Heart right ventricle (tissue), 16 donors: ENCODE results near the gene STPG1. TPM values are rescaled to one million over a fixed set of nuclear protein-coding genes. Genes with fewer than 3 reads are reported as not detected.
"Not testable (repeated sequence)": the region's sequence is repeated elsewhere in the genome, so short reads cannot be mapped to it uniquely, and the experiment has no call there.

Source experiments
- ATAC-seq, 8 donors: fragments of 200-7000 bp; cut with Tn5 transposase; one replicate each; pipeline ENCODE4 v1.9.1; 2020; ENCODE audit warnings: mild to moderate bottlenecking in 8 of 8, moderate library complexity in 8 of 8, moderate number of reproducible peaks in 1 of 8
- DNase-seq, 2 donors: peaks; one replicate each; pipeline ENCODE4 v3.0.0-alpha.2; 2020
- H3K27ac ChIP-seq, 10 donors: fragments of 200-600 bp; sonication (generic) in 2 of 10; one replicate each; pipeline versions ENCODE4 v1.5.0 to v1.8.0; 2020 to 2022; ENCODE audit warnings: mild to moderate bottlenecking in 3 of 10
- H3K27me3 ChIP-seq, 7 donors: fragments of 200-600 bp; one replicate each; pipeline ENCODE4 v1.8.0; 2021 to 2022; ENCODE audit warnings: mild to moderate bottlenecking in 2 of 7
- H3K36me3 ChIP-seq, 9 donors: fragments of 200-600 bp; sonication (generic) in 1 of 9; one replicate each; pipeline versions ENCODE4 v1.5.0 to v1.8.0; 2020 to 2022; ENCODE audit warnings: mild to moderate bottlenecking in 2 of 9
- H3K4me1 ChIP-seq, 9 donors: fragments of 200-600 bp; sonication (generic) in 1 of 9; one replicate each; pipeline versions ENCODE4 v1.5.0 to v1.8.0; 2020 to 2022; ENCODE audit warnings: mild to moderate bottlenecking in 4 of 9
- H3K4me3 ChIP-seq, 10 donors: fragments of 200-600 bp; sonication (generic) in 2 of 10; one replicate each; pipeline versions ENCODE4 v1.5.0 to v1.8.0; 2020 to 2022; ENCODE audit warnings: mild to moderate bottlenecking in 7 of 10, moderate library complexity in 2 of 10
- H3K9me3 ChIP-seq, 11 donors: fragments of 200-600 bp in 10 of 11; sonication (generic) in 2 of 11; one replicate each; pipeline versions ENCODE4 v1.5.0 to v1.8.0; 2013 to 2022; ENCODE audit warnings: mild to moderate bottlenecking in 2 of 11, control low read depth in 1 of 11, moderate library complexity in 1 of 11
- CTCF ChIP-seq, 9 donors: fragments of 200-600 bp; sonication (generic) in 2 of 9; IDR thresholded peaks; one replicate each; pipeline versions ENCODE4 v1.5.0 to v1.8.0; 2021 to 2022; ENCODE audit warnings: antibody characterized with exemption in 9 of 9, mild to moderate bottlenecking in 5 of 9, moderate library complexity in 1 of 9
- WGBS, 2 donors: extraction: QIAGEN DNeasy Blood & Tissue Kit; methylation state at CpG; one replicate each; pipeline ENCODE4 v1.1.7; 2013; ENCODE audit warnings: inconsistent platforms in 1 of 2; 5-methylcytosine and 5-hydroxymethylcytosine counted together
- intact Hi-C, 10 donors: fragments of 100-400 bp; cut with DNase I; formaldehyde crosslinking; loops; one replicate each; pipeline versions ENCODE4 v1.11.1 to v1.14.2; 2022
- long read RNA-seq, 3 donors: library from polyadenylated mRNA; unstranded; transcript quantifications; one replicate each; pipeline ENCODE4 v2.0.0, GENCODE V29; 2020 to 2021
- polyA plus RNA-seq, 2 donors: library from polyadenylated mRNA; stranded (reverse); fragments of 200-250 nt; gene quantifications; one replicate each; pipeline ENCODE4 v1.2.3, GENCODE V29; 2013
- total RNA-seq, 10 donors: library from RNA; stranded (reverse); fragmentation: NEBNext Ultra II Directional in 3 of 10; extraction: Animal tissue kit (Norgen Biotek cat#: 25700) in 3 of 10; gene quantifications; one replicate each; pipeline versions ENCODE4 v1.2.1 to v1.2.4, GENCODE V29; 2021 to 2023
- donor health status: Arrhythmogenic right ventricular cardiomyopathy.
- donor health status: ischemic (EF 13 %, LVEDD 7.1; RV severe dilation, severe dysfunction).
- donor health status: healthy with polysubstance abuse.
- donor health status: DM: no; HTN: yes; CAD: no.
- donor health status: DM: no; HTN: no; CAD: no.
- donor health status: ischemic (EF 25% LVEDD 6.9; RV normal size, moderate dysfunction).
- donor health status: ischemic (EF 25% LVEDD 5.7; RV mildly dilated, moderate dysfunction).
- donor health status: healthy.
- donor health status: DM: yes; HTN: yes; CAD: no.
- donor health status: Ischemic cardiomyopathy.
- donor health status: ischemic (EF 35%, LVEDD 5.7; RV mildly dilated, moderate dysfunction).
- donor health status: nonischemic (EF 11% LVEDD 7.7; RV severe dilation, severe dysfunction).
- donor health status: DM: yes; HTN: yes; CAD: no.
- donor health status: PGD.
- donor health status: ischemic (EF 29% LVEDD 5.4; RV normal size, mild dysfunction).
- donor health status: nonischemic (EF 23%, LVEDD 6.1; RV moderate dilation, normal function).

Gene STPG1, protein sequence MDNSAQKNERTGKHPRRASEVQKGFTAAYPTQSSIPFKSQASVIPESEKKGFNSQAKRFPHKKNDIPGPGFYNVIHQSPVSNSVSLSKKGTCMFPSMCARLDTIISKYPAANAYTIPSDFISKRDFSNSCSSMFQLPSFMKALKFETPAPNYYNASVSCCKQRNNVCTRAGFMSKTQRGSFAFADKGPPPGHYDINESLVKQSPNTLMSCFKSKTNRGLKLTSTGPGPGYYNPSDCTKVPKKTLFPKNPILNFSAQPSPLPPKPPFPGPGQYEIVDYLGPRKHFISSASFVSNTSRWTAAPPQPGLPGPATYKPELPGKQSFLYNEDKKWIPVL
- total RNA-seq (1 to 10 TPM; 2.7 to 6.6 (median 4.5) TPM), polyA plus RNA-seq (1 to 10 TPM; 3.3 to 5.7 TPM)
- long read RNA-seq, donor 1, partial matches to known transcripts: 0 of 2 reads
- long read RNA-seq, donor 1, other reads (novel, unspliced or antisense): 1 of 2 reads
- long read RNA-seq, donor 2, full-length matches to known transcripts: 1 of 7 reads
- long read RNA-seq, donor 2, partial matches to known transcripts: 3 of 7 reads
- long read RNA-seq, donor 2, other reads (novel, unspliced or antisense): 3 of 7 reads
- long read RNA-seq, donor 3, full-length matches to known transcripts: 6 of 15 reads
- long read RNA-seq, donor 3, partial matches to known transcripts: 1 of 15 reads
- long read RNA-seq, donor 3, other reads (novel, unspliced or antisense): 8 of 15 reads

GRCh38 chr1:24413350-24414163, at the start of gene STPG1:
TSS of gene STPG1 (minus strand) at chr1:24413782. CDS start at chr1:24401388, 12,394 bp downstream.
- Histone ChIP-seq H3K36me3 (no peaks in the 10 kb centered on the region), H3K4me1 (peaks cover 7 to 41% (median 22%) of the 10 kb centered on the region in 9 donors), H3K27ac (peak within 1 kb of the TSS in 9 of 10 donors; percentile 34 to 77 (median 66)), H3K27me3 (no peaks in the 10 kb centered on the region), H3K9me3 (peaks cover 0 to 3% (median 0%) of the 10 kb centered on the region in 11 donors), H3K4me3 (peak within 1 kb of the TSS; percentile 60 to 96 (median 76))
- DNase-seq (peak; percentile 71 to 76), ATAC-seq (peak; percentile 57 to 80 (median 74))
- 6 to 7% methylated on average over 48 of the region's 48 CpGs for WGBS, 2 donors
- no peak for TF ChIP-seq CTCF (IDR thresholded peaks at IDR 0.05)
- intact Hi-C loops: loop anchor here in 7 of 10 donors (10.0 kb wide), 3 partner anchors 91 to 221 kb away; partner anchors contain the start of gene RCAN3 (in 2 of the 7)

DNA sequence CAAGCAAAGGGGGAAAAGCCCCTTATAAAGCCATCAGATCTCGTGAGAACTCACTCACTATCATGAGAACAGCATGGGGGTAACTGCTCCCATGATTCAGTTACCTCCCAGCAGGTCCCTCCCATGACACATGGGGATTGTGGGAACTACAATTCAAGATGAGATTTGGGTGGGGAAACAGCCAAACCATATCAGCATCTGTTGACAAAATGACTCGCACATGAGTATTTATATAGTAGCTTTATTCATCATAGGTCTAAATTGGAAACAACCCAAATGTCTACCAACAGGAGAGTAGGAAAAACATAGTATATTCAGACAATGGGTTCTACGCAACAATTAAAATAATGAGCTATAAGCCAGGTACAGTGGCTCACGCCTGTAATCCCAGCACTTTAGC, 48.5 kb upstream of the STPG1 start:
- 91 to 93% methylated on average over 4 of the region's 4 CpGs for WGBS, 2 donors

GRCh38 chr1:24459551-24460266, 46.1 kb upstream of the STPG1 start:
- H3K9me3 ChIP-seq: peaks cover 0 to 10% (median 0%) of the 10 kb centered on the region in 11 donors
- no peak for TF ChIP-seq CTCF (IDR thresholded peaks at IDR 0.05)
- H3K4me1 ChIP-seq: no peaks in the 10 kb centered on the region
- DNase-seq: no peak
- H3K36me3 ChIP-seq: peaks cover 0 to 95% (median 17%) of the 10 kb centered on the region in 9 donors
- H3K4me3 ChIP-seq: no peak overlapping the region
- intact Hi-C loops: no loop called here
- no peak overlapping the region for H3K27ac ChIP-seq
- no peak for ATAC-seq
- WGBS, 2 donors: 90 to 91% methylated on average over 6 of the region's 6 CpGs
- no peaks in the 10 kb centered on the region for H3K27me3 ChIP-seq

More for the DNA sequence above, 48.5 kb upstream of the STPG1 start:
- H3K27ac ChIP-seq, H3K4me1 ChIP-seq, H3K9me3 ChIP-seq, H3K4me3 ChIP-seq, DNase-seq, H3K27me3 ChIP-seq, intact Hi-C loops, ATAC-seq: not testable (repeated sequence)
- peaks cover 0 to 88% (median 14%) of the 10 kb centered on the region in 9 donors for H3K36me3 ChIP-seq

DNA sequence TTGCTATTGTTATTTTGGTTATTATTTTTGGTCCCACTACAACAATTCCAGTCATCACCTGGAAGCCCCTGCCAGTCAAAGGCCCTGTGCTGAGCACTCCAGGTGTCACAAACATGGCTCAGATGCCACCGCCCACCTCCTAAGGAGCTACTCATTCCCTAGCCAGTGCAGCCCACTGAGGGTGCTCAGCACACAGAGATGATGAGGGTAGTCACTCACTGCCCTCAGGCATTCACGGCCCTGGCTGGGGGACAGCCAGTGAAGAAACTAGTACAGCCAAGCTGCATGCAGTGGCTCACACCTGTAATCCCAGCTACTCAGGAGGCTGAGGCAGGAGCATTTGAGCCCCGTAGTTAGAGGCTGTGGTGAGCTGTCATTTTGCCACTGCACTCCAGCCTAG, 44.3 kb upstream of the STPG1 start:
- WGBS, 2 donors: 91 to 93% methylated on average over 3 of the region's 3 CpGs
- no peak for DNase-seq
- no peak for TF ChIP-seq CTCF (IDR thresholded peaks at IDR 0.05)
- peaks cover 0 to 10% (median 0%) of the 10 kb centered on the region in 11 donors for H3K9me3 ChIP-seq
- no peaks in the 10 kb centered on the region for H3K4me1 ChIP-seq
- no peaks in the 10 kb centered on the region for H3K27me3 ChIP-seq
- H3K4me3 ChIP-seq: no peak overlapping the region
- no peak for ATAC-seq
- no peak overlapping the region for H3K27ac ChIP-seq
- peaks cover 0 to 91% (median 21%) of the 10 kb centered on the region in 9 donors for H3K36me3 ChIP-seq
- intact Hi-C loops: no loop called here
